Measurements from ENCODE around the gene CEACAM21.

The CEACAM21 gene

GRCh38 chr19:41624937-41625336 is 49.0 kb downstream of the CEACAM21 start:
- Histone ChIP-seq H3K36me3 (ENCODE audit: control insufficient read depth in 2 of 2, insufficient read depth in 1 of 2, low read length in 2 of 2) (no peaks in the 10 kb centered on the region), H3K4me3 (ENCODE audit: low read depth, low read length) (no peak overlapping the region), H3K9me3 (ENCODE audit: control insufficient read depth, insufficient read depth, low read depth, low read length) (no peaks in the 10 kb centered on the region), H3K4me1 (ENCODE audit: control insufficient read depth, insufficient read depth, low read length) (no peaks in the 10 kb centered on the region), H3K27ac (ENCODE audit: extremely low read depth, low read depth, low read length) (no peak overlapping the region)
- TF ChIP-seq, protein P1, sequence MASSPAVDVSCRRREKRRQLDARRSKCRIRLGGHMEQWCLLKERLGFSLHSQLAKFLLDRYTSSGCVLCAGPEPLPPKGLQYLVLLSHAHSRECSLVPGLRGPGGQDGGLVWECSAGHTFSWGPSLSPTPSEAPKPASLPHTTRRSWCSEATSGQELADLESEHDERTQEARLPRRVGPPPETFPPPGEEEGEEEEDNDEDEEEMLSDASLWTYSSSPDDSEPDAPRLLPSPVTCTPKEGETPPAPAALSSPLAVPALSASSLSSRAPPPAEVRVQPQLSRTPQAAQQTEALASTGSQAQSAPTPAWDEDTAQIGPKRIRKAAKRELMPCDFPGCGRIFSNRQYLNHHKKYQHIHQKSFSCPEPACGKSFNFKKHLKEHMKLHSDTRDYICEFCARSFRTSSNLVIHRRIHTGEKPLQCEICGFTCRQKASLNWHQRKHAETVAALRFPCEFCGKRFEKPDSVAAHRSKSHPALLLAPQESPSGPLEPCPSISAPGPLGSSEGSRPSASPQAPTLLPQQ (tag by site-specific recombination; IDR thresholded peaks at IDR 0.05), result no peak
- no peak for TF ChIP-seq FEZF1 (tag by site-specific recombination; IDR thresholded peaks at IDR 0.05)
- TF ChIP-seq ZNF37A (tag by site-specific recombination; IDR thresholded peaks at IDR 0.05), result no peak
- TF ChIP-seq, protein P2, sequence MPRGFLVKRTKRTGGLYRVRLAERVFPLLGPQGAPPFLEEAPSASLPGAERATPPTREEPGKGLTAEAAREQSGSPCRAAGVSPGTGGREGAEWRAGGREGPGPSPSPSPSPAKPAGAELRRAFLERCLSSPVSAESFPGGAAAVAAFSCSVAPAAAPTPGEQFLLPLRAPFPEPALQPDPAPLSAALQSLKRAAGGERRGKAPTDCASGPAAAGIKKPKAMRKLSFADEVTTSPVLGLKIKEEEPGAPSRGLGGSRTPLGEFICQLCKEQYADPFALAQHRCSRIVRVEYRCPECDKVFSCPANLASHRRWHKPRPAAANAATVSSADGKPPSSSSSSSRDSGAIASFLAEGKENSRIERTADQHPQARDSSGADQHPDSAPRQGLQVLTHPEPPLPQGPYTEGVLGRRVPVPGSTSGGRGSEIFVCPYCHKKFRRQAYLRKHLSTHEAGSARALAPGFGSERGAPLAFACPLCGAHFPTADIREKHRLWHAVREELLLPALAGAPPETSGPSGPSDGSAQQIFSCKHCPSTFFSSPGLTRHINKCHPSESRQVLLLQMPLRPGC (tag by site-specific recombination; IDR thresholded peaks at IDR 0.05), result no peak
- no peak for TF ChIP-seq ZNF621 (tag by site-specific recombination; IDR thresholded peaks at IDR 0.05)
- no peak for TF ChIP-seq ZNF24 (tag by site-specific recombination; IDR thresholded peaks at IDR 0.05)
- no peak for TF ChIP-seq ZNF121 (tag by site-specific recombination; IDR thresholded peaks at IDR 0.05)
- no peak for TF ChIP-seq HOXD13 (CRISPR knock-in tag; IDR thresholded peaks at IDR 0.05; ENCODE audit: borderline replicate concordance)
- TF ChIP-seq ZNF16 (tag by site-specific recombination; IDR thresholded peaks at IDR 0.05; ENCODE audit: low read depth), result no peak
- TF ChIP-seq SETDB1 (IDR thresholded peaks at IDR 0.05; ENCODE audit: insufficient read length, low read length), result no peak
- TF ChIP-seq HOXC10 (CRISPR knock-in tag; IDR thresholded peaks at IDR 0.05), result no peak
- no peak for TF ChIP-seq YY1 (tag by site-specific recombination; IDR thresholded peaks at IDR 0.05)
- no peak for TF ChIP-seq ZNF169 (tag by site-specific recombination; IDR thresholded peaks at IDR 0.05)
- TF ChIP-seq ZNF513 (tag by site-specific recombination; IDR thresholded peaks at IDR 0.05), result no peak
- TF ChIP-seq ZBTB6 (tag by site-specific recombination; IDR thresholded peaks at IDR 0.05), result no peak
- no peak for TF ChIP-seq ZNF184 (tag by site-specific recombination; IDR thresholded peaks at IDR 0.05)
- no peak for TF ChIP-seq ZBTB7A (tag by site-specific recombination; IDR thresholded peaks at IDR 0.05; ENCODE audit: low read depth)
- TF ChIP-seq ZNF404 (tag by site-specific recombination; IDR thresholded peaks at IDR 0.05), result no peak
- ChIA-PET POLR2A (no interaction called here), CTCF (interaction anchor here (0.6 to 1.6 kb wide), 5 partner anchors 65 to 178 kb away, joined by 3 to 4 read pairs (median 3); no protein-coding TSS in a partner anchor)

DNA sequence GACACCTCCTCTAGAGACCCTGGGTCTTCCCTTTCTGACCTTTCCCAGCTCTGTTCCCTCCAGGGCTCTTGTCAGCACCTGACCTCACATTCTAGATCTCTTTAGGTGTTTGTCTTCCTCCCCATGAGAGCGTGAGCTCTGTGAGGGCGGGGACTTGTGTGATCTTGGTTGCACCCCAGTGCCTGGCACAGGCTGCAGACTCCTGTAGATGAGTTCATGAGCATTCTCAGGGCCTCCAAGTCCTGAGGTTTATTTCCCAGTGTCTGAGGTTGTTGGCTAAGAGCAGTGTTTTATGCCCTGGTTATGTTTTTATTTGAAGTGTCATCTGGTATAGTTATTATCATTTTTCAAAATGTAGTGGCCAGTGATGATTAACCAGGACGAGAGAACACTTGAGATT is 50.3 kb downstream of the CEACAM21 start:
- H3K9me3 ChIP-seq (ENCODE audit: control insufficient read depth, insufficient read depth, low read depth, low read length), result no peaks in the 10 kb centered on the region
- H3K36me3 ChIP-seq (ENCODE audit: control insufficient read depth in 2 of 2, insufficient read depth in 1 of 2, low read length in 2 of 2), result no peaks in the 10 kb centered on the region
- no peaks in the 10 kb centered on the region for H3K4me1 ChIP-seq (ENCODE audit: control insufficient read depth, insufficient read depth, low read length)
- ChIA-PET CTCF (interaction anchor here (0.6 to 0.7 kb wide), 2 partner anchors 16 to 314 kb away, joined by 3 read pairs; no protein-coding TSS in a partner anchor), POLR2A (no interaction called here)
- H3K4me3 ChIP-seq (ENCODE audit: low read depth, low read length), result no peak overlapping the region
- H3K27ac ChIP-seq (ENCODE audit: extremely low read depth, low read depth, low read length), result no peak overlapping the region
- TF ChIP-seq ZNF416 (tag by site-specific recombination; IDR thresholded peaks at IDR 0.05) (no peak), ZSCAN23 (tag by site-specific recombination; IDR thresholded peaks at IDR 0.05) (no peak)

Data from HEK293 (cell line).